Osteocyte (in vitro differentiated cells): ENCODE data around the gene DHX35. TPM values are rescaled to one million over a fixed set of nuclear protein-coding genes. Genes with fewer than 3 reads are reported as not detected.

ENCODE experiments used
- DNase-seq: peaks from one replicate; pipeline ENCODE4 v3.0.0; 2021; ENCODE audit warnings: mixed read lengths; ENCODE audit not compliant: unreplicated experiment; ENCODE audit errors: extremely low spot score
- H3K27ac Mint-ChIP-seq: one replicate; pipeline ENCODE4 v1.8.0; 2021; ENCODE audit warnings: mild to moderate bottlenecking, mixed read lengths; ENCODE audit not compliant: unreplicated experiment
- H3K27me3 Mint-ChIP-seq: one replicate; pipeline ENCODE4 v1.8.0; 2021; ENCODE audit warnings: mixed read lengths; ENCODE audit not compliant: unreplicated experiment
- H3K36me3 Mint-ChIP-seq: one replicate; pipeline ENCODE4 v1.8.0; 2021; ENCODE audit warnings: mixed read lengths; ENCODE audit not compliant: unreplicated experiment
- H3K4me1 Mint-ChIP-seq: one replicate; pipeline ENCODE4 v1.8.0; 2021; ENCODE audit warnings: mixed read lengths; ENCODE audit not compliant: unreplicated experiment
- H3K4me3 Mint-ChIP-seq: one replicate; pipeline ENCODE4 v1.8.0; 2021; ENCODE audit warnings: mild to moderate bottlenecking, moderate library complexity, mixed read lengths; ENCODE audit not compliant: unreplicated experiment
- H3K9me3 Mint-ChIP-seq: one replicate; pipeline ENCODE4 v1.8.0; 2021; ENCODE audit warnings: mixed read lengths; ENCODE audit not compliant: unreplicated experiment
- total RNA-seq: library from RNA; stranded (reverse); gene quantifications from 2 replicates; pipeline ENCODE4 v1.2.1, GENCODE V29; 2021
- TF ChIP-seq, protein P1 (sequence below): fragments of 200-600 bp; sonication (generic); IDR thresholded peaks from 2 replicates; pipeline ENCODE4 v1.5.0; 2021; ENCODE audit warnings: antibody characterized with exemption, mild to moderate bottlenecking, moderate library complexity

DHX35 gene
- total RNA-seq, 1 donor from 2014 or later = 10.1 TPM

DNA sequence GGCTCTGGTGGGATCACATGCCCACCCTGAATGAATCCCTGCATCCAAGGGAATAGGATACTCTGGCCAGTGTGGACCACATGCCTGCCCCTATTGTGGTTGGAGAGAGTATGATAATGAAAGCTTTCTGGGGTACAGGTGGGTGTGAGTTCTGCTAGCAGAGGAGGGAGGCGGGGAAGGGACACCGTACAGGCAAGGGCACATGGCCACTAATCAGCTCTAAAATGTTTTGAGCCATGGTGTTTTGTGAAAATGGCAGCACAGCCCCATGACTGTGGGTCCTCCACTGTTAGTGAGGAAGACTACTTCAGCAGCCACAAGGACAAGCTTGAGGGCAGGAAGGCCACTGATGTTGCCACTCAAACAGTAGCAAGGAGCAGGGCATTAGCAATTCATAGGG lies 11.9 kb upstream of the DHX35 start:
- Mint-ChIP-seq H3K4me1 (no peaks in the 10 kb centered on the region), H3K36me3 (peaks cover 4% of the 10 kb centered on the region), H3K4me3 (no peak overlapping the region), H3K27ac (no peak overlapping the region), H3K9me3 (no peaks in the 10 kb centered on the region), H3K27me3 (no peaks in the 10 kb centered on the region)
- DNase-seq = no peak
- TF ChIP-seq, protein P1, sequence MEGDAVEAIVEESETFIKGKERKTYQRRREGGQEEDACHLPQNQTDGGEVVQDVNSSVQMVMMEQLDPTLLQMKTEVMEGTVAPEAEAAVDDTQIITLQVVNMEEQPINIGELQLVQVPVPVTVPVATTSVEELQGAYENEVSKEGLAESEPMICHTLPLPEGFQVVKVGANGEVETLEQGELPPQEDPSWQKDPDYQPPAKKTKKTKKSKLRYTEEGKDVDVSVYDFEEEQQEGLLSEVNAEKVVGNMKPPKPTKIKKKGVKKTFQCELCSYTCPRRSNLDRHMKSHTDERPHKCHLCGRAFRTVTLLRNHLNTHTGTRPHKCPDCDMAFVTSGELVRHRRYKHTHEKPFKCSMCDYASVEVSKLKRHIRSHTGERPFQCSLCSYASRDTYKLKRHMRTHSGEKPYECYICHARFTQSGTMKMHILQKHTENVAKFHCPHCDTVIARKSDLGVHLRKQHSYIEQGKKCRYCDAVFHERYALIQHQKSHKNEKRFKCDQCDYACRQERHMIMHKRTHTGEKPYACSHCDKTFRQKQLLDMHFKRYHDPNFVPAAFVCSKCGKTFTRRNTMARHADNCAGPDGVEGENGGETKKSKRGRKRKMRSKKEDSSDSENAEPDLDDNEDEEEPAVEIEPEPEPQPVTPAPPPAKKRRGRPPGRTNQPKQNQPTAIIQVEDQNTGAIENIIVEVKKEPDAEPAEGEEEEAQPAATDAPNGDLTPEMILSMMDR = no peak

GRCh38 chr20:38951611-38952010 lies 10.5 kb upstream of the DHX35 start:
- DNase-seq = no peak

GRCh38 chr20:38952153-38952552 lies 10.0 kb upstream of the DHX35 start:
- H3K9me3 Mint-ChIP-seq = no peaks in the 10 kb centered on the region
- H3K4me3 Mint-ChIP-seq = no peak overlapping the region
- DNase-seq = no peak
- TF ChIP-seq, protein P1 = no peak
- no peaks in the 10 kb centered on the region for H3K4me1 Mint-ChIP-seq
- H3K36me3 Mint-ChIP-seq = peaks cover 4% of the 10 kb centered on the region
- H3K27ac Mint-ChIP-seq = no peak overlapping the region
- H3K27me3 Mint-ChIP-seq = no peaks in the 10 kb centered on the region

More at GRCh38 chr20:38951611-38952010, 10.5 kb upstream of the DHX35 start:
- Mint-ChIP-seq H3K4me3 (no peak overlapping the region), H3K27me3 (no peaks in the 10 kb centered on the region), H3K4me1 (no peaks in the 10 kb centered on the region), H3K36me3 (peaks cover 4% of the 10 kb centered on the region), H3K9me3 (no peaks in the 10 kb centered on the region), H3K27ac (no peak overlapping the region)
- TF ChIP-seq, protein P1 = no peak

GRCh38 chr20:38953630-38954340 lies 8.4 kb upstream of the DHX35 start:
- no peak overlapping the region for H3K4me3 Mint-ChIP-seq
- no peaks in the 10 kb centered on the region for H3K9me3 Mint-ChIP-seq
- TF ChIP-seq, protein P1 = no peak
- no peaks in the 10 kb centered on the region for H3K27me3 Mint-ChIP-seq
- DNase-seq = no peak
- H3K4me1 Mint-ChIP-seq = no peaks in the 10 kb centered on the region
- peaks cover 4% of the 10 kb centered on the region for H3K36me3 Mint-ChIP-seq
- H3K27ac Mint-ChIP-seq = no peak overlapping the region

GRCh38 chr20:38957235-38957876 lies 4.8 kb upstream of the DHX35 start:
- TF ChIP-seq, protein P1 = no peak
- H3K9me3 Mint-ChIP-seq = no peaks in the 10 kb centered on the region
- no peaks in the 10 kb centered on the region for H3K36me3 Mint-ChIP-seq

More at GRCh38 chr20:38957235-38957876, 4.8 kb upstream of the DHX35 start:
- Mint-ChIP-seq H3K4me3 (no peak overlapping the region), H3K27me3 (no peaks in the 10 kb centered on the region), H3K4me1 (peaks cover 9% of the 10 kb centered on the region), H3K27ac (no peak overlapping the region)
- no peak for DNase-seq
